Upper lobe of left lung (tissue), 6 donors: ENCODE data around the gene TOX2. TPM values are rescaled to one million over a fixed set of nuclear protein-coding genes. Genes with fewer than 3 reads are reported as not detected.

Experiments
- ATAC-seq, 2 donors: fragments of 200-7000 bp; cut with Tn5 transposase; one replicate each; pipeline ENCODE4 v1.9.1; 2022; ENCODE audit warnings: mild to moderate bottlenecking in 2 of 2, moderate library complexity in 2 of 2; ENCODE audit not compliant: low FRiP score in 2 of 2
- DNase-seq, 2 donors: peaks; one replicate each; pipeline ENCODE4 v3.0.0-alpha.2; 2019 to 2020
- H3K27ac ChIP-seq, 4 donors: fragments of 200-600 bp; sonication (generic); one replicate each; pipeline ENCODE4 v1.5.1; 2016 to 2019
- H3K27me3 ChIP-seq, 4 donors: fragments of 200-600 bp; sonication (generic); one replicate each; pipeline ENCODE4 v1.5.1; 2017 to 2019
- H3K36me3 ChIP-seq, 4 donors: fragments of 200-600 bp; sonication (generic); one replicate each; pipeline ENCODE4 v1.5.1; 2016 to 2019
- H3K4me1 ChIP-seq, 4 donors: fragments of 200-600 bp; sonication (generic); one replicate each; pipeline ENCODE4 v1.5.1; 2018 to 2019
- H3K4me3 ChIP-seq, 4 donors: fragments of 200-600 bp; sonication (generic); one replicate each; pipeline ENCODE4 v1.5.1; 2017 to 2019; ENCODE audit warnings: mild to moderate bottlenecking in 2 of 4, moderate library complexity in 1 of 4
- H3K9me3 ChIP-seq, 4 donors: fragments of 200-600 bp; sonication (generic); one replicate each; pipeline ENCODE4 v1.5.1; 2018 to 2019
- CTCF ChIP-seq, 6 experiments: fragments of 450-650 bp in 4 of 6; fragments of 200-600 bp in 2 of 6; sonication (generic) in 2 of 6; IDR thresholded peaks; one replicate each; pipeline ENCODE4 v1.5.1; 2016 to 2019; ENCODE audit warnings: antibody characterized with exemption in 6 of 6
- EP300 ChIP-seq, 4 donors: sonication (generic); formaldehyde crosslinking; IDR thresholded peaks; one replicate each; pipeline ENCODE4 v1.5.1; 2017; ENCODE audit warnings: antibody characterized with exemption in 4 of 4, control low read depth in 2 of 4
- POLR2A ChIP-seq, 4 donors: fragments of 450-650 bp; IDR thresholded peaks; one replicate each; pipeline ENCODE4 v1.5.1; 2016 to 2017; ENCODE audit warnings: antibody characterized with exemption in 4 of 4, mild to moderate bottlenecking in 2 of 4
- POLR2AphosphoS5 ChIP-seq, 2 donors: sonication (generic); formaldehyde crosslinking; IDR thresholded peaks; one replicate each; pipeline ENCODE4 v1.5.1; 2017; ENCODE audit warnings: antibody characterized with exemption in 2 of 2
- WGBS, 2 donors: methylation state at CpG; one replicate each; pipeline ENCODE4 v1.1.5; 2017 to 2018; 5-methylcytosine and 5-hydroxymethylcytosine counted together
- total RNA-seq, 6 donors: library from RNA; depleted of rRNA in 4 of 6; stranded (reverse); fragments of >200 nt in 4 of 6; gene quantifications; one replicate each; pipeline versions ENCODE4 v1.1.0 to v1.2.1, GENCODE V29; 2016 to 2021
- donor health status: DM: no; HTN: no; CAD: no; lungs with moderate emphysema.
- donor health status: DM: no; HTN: yes; CAD: no; lungs with severe emphysema.

TOX2 gene
- total RNA-seq, 6 donors from 2014 or later: 7.2 to 29.3 (median 23.7) TPM

- Histone ChIP-seq H3K9me3 (no peaks in the 10 kb centered on the region), H3K4me3 (no peak overlapping the region), H3K27me3 (no peaks in the 10 kb centered on the region), H3K4me1 (peaks cover 53 to 63% (median 57%) of the 10 kb centered on the region in 4 donors), H3K27ac (no peak overlapping the region), H3K36me3 (no peaks in the 10 kb centered on the region)
- DNase-seq: no peak
- TF ChIP-seq POLR2AphosphoS5 (IDR thresholded peaks at IDR 0.05): no peak
- TF ChIP-seq CTCF (IDR thresholded peaks at IDR 0.05): no peak
- no peak for TF ChIP-seq POLR2A (IDR thresholded peaks at IDR 0.05)
- no peak for TF ChIP-seq EP300 (IDR thresholded peaks at IDR 0.05)
- no peak for ATAC-seq
- WGBS, 2 donors: 76 to 79% methylated on average over 3 to 7 of the region's 7 CpGs
These were observed 22.9 kb downstream of the TOX2 start for GRCh38 chr20:43937591-43937990.

GRCh38 chr20:43938017-43938655 lies 23.5 kb downstream of the TOX2 start:
- peaks cover 58 to 68% (median 63%) of the 10 kb centered on the region in 4 donors for H3K4me1 ChIP-seq
- no peaks in the 10 kb centered on the region for H3K27me3 ChIP-seq
- no peak overlapping the region for H3K4me3 ChIP-seq
- H3K27ac ChIP-seq: no peak overlapping the region
- no peaks in the 10 kb centered on the region for H3K36me3 ChIP-seq
- no peak for TF ChIP-seq POLR2AphosphoS5 (IDR thresholded peaks at IDR 0.05)
- TF ChIP-seq POLR2A (IDR thresholded peaks at IDR 0.05): no peak
- TF ChIP-seq EP300 (IDR thresholded peaks at IDR 0.05): no peak
- TF ChIP-seq CTCF (IDR thresholded peaks at IDR 0.05): no peak
- ATAC-seq (no peak), DNase-seq (no peak)
- H3K9me3 ChIP-seq: no peaks in the 10 kb centered on the region
- WGBS, 2 donors: 79 to 83% methylated on average over 11 to 12 of the region's 12 CpGs

- H3K4me1 ChIP-seq: peaks cover 62 to 73% (median 68%) of the 10 kb centered on the region in 4 donors
- H3K27ac ChIP-seq: peak overlapping the region in 2 of 4 donors; percentile 17 to 27
These were observed 24.5 kb downstream of the TOX2 start for GRCh38 chr20:43938932-43939761.

GRCh38 chr20:43939762-43940121 lies 25.1 kb downstream of the TOX2 start:
- Histone ChIP-seq H3K27ac (peak overlapping the region in 2 of 4 donors; percentile 17 to 27), H3K27me3 (no peaks in the 10 kb centered on the region), H3K4me1 (peaks cover 62 to 75% (median 68%) of the 10 kb centered on the region in 4 donors), H3K36me3 (no peaks in the 10 kb centered on the region), H3K4me3 (no peak overlapping the region), H3K9me3 (no peaks in the 10 kb centered on the region)
- 0 to 45% methylated on average over 1 of the region's 1 CpG for WGBS, 2 donors
- DNase-seq: no peak
- ATAC-seq: peak in 1 of 2 donors; percentile 3
- TF ChIP-seq POLR2AphosphoS5 (IDR thresholded peaks at IDR 0.05) (no peak), CTCF (IDR thresholded peaks at IDR 0.05) (no peak)

More at GRCh38 chr20:43938932-43939761, 24.5 kb downstream of the TOX2 start:
- DNase-seq (peak in 1 of 2 donors; percentile 81), ATAC-seq (peak; percentile 79)
- no peaks in the 10 kb centered on the region for H3K36me3 ChIP-seq
- TF ChIP-seq POLR2AphosphoS5 (IDR thresholded peaks at IDR 0.05): peak in 1 of 2 donors; percentile 70
- no peak for TF ChIP-seq POLR2A (IDR thresholded peaks at IDR 0.05)
- H3K4me3 ChIP-seq: no peak overlapping the region
- no peaks in the 10 kb centered on the region for H3K9me3 ChIP-seq
- 29 to 35% methylated on average over 7 to 9 of the region's 9 CpGs for WGBS, 2 donors
- H3K27me3 ChIP-seq: no peaks in the 10 kb centered on the region

- 90 to 93% methylated on average over 7 to 10 of the region's 10 CpGs for WGBS, 2 donors
- no peak for TF ChIP-seq CTCF (IDR thresholded peaks at IDR 0.05)
- no peak for TF ChIP-seq POLR2A (IDR thresholded peaks at IDR 0.05)
- no peak for TF ChIP-seq POLR2AphosphoS5 (IDR thresholded peaks at IDR 0.05)
- no peak for TF ChIP-seq EP300 (IDR thresholded peaks at IDR 0.05)
- Histone ChIP-seq H3K4me1 (peaks cover 62 to 75% (median 68%) of the 10 kb centered on the region in 4 donors), H3K27ac (peak overlapping the region; percentile 6 to 78 (median 66)), H3K36me3 (no peaks in the 10 kb centered on the region), H3K9me3 (no peaks in the 10 kb centered on the region), H3K4me3 (no peak overlapping the region), H3K27me3 (no peaks in the 10 kb centered on the region)
- DNase-seq (no peak), ATAC-seq (no peak)
These were observed 26.0 kb downstream of the TOX2 start for GRCh38 chr20:43940518-43941225.
